NB4 (cell line): ENCODE data around the gene CYB5R3.

Experiments
- CTCF ChIP-seq: IDR thresholded peaks from one replicate; pipeline ENCODE4 v1.5.1; 2012; ENCODE audit warnings: low read depth, low read length
- MYC ChIP-seq: IDR thresholded peaks from 2 replicates; pipeline ENCODE4 v1.6.1; 2011; ENCODE audit warnings: low read depth, low read length
- POLR2A ChIP-seq: IDR thresholded peaks from 2 replicates; pipeline ENCODE4 v1.6.1; 2011; ENCODE audit warnings: mild to moderate bottlenecking; ENCODE audit not compliant: insufficient read length; ENCODE audit errors: extremely low read depth

DNA sequence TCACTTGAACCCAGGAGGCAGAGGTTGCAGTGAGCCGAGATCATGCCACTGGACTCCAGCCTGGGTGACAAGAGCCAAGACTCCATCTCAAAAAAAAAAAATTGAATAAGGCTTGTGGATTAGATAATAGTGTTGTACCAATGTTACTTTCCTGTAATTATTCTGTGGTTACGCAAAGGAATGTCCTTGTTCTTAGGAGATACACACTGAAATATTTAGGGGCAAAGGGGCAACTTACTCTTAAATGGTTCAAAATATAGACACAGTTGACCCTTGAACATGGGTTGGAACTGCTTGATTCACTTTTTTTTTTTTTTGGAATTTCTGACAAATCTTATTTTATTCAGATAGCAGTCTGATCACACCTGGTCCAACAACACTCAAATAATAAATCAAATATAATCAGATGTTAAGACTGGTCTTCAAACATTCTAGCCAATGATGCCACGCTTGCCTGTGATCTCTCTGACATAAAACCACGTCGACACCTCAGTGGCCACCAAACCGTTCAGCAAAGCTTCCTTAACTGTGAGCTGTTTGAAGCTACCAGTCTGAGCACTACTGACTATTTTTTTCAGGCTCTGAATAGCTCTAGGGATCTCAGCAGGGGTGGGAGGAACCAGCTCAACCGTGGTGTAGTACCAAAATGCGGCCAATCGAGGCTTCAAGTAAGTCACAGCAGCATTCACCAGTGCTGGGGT lies 9.5 kb downstream of the CYB5R3 start:
- TF ChIP-seq CTCF (no peak), POLR2A (no peak), MYC (no peak)
